Stimulated activated CD4-positive, alpha-beta T cell treated with anti-CD3 and anti-CD28 coated beads, Interleukin-15, amount 100 ng/mL, for 24 hours (primary cell): ENCODE measurements around the gene PPIA.
A peak's percentile ranks its signal among the peaks of the same experiment; 100 is the strongest.
"Not testable (repeated sequence)": the region's sequence is repeated elsewhere in the genome, so short reads cannot be mapped to it uniquely, and the experiment has no call there.

Experiments
- DNase-seq: peaks from one replicate; pipeline ENCODE4 v3.0.0-alpha.2; 2020

The PPIA gene

GRCh38 chr7:44791278-44792219 lies 4.9 kb upstream of the PPIA start:
- no peak for DNase-seq

- DNase-seq = no peak
Observed at GRCh38 chr7:44793919-44794318, 2.6 kb upstream of the PPIA start.

GRCh38 chr7:44794331-44794730 lies 2.1 kb upstream of the PPIA start:
- DNase-seq = no peak

- DNase-seq = no peak
Observed at GRCh38 chr7:44796034-44796503, 412 bp upstream of the PPIA start.

GRCh38 chr7:44797329-44798258 lies 1.1 kb downstream of the PPIA start:
- peak; percentile 89 for DNase-seq

- no peak for DNase-seq
Observed at GRCh38 chr7:44798649-44799305, 2.3 kb downstream of the PPIA start.

GRCh38 chr7:44799939-44800338 lies 3.5 kb downstream of the PPIA start:
- DNase-seq = no peak

- DNase-seq = peak; percentile 12
Observed at GRCh38 chr7:44801890-44802289, 5.4 kb downstream of the PPIA start.

GRCh38 chr7:44802418-44803025 lies 6.0 kb downstream of the PPIA start:
- no peak for DNase-seq

- DNase-seq = peak; percentile 37
Observed at GRCh38 chr7:44803828-44804519, 7.5 kb downstream of the PPIA start.

GRCh38 chr7:44805950-44806349 lies 9.5 kb downstream of the PPIA start:
- DNase-seq = no peak

GRCh38 chr7:44808914-44809393 lies 12.5 kb downstream of the PPIA start:
- DNase-seq = no peak

- no peak for DNase-seq
Observed at GRCh38 chr7:44811093-44811492, 14.6 kb downstream of the PPIA start.

- no peak for DNase-seq
Observed at GRCh38 chr7:44811571-44811970, 15.1 kb downstream of the PPIA start.

GRCh38 chr7:44814919-44815318 lies 18.4 kb downstream of the PPIA start:
- no peak for DNase-seq

- no peak for DNase-seq
Observed at GRCh38 chr7:44819292-44819691, 22.8 kb downstream of the PPIA start.

GRCh38 chr7:44823255-44823781 lies 26.8 kb downstream of the PPIA start:
- no peak for DNase-seq

GRCh38 chr7:44824894-44825526 lies 28.5 kb downstream of the PPIA start:
- DNase-seq = no peak

GRCh38 chr7:44827567-44827966 lies 31.1 kb downstream of the PPIA start:
- DNase-seq = no peak

GRCh38 chr7:44838751-44839150 lies 42.3 kb downstream of the PPIA start:
- DNase-seq = no peak

- DNase-seq = not testable (repeated sequence)
Observed at GRCh38 chr7:44842675-44843074, 46.2 kb downstream of the PPIA start.
